Ecto neural progenitor cell (in vitro differentiated cells): ENCODE data around the gene HOATZ.

Experiments used
- DNase-seq: peaks from one replicate; pipeline ENCODE4 v3.0.0-alpha.2; 2018; ENCODE audit warnings: low spot score

The HOATZ gene

DNA sequence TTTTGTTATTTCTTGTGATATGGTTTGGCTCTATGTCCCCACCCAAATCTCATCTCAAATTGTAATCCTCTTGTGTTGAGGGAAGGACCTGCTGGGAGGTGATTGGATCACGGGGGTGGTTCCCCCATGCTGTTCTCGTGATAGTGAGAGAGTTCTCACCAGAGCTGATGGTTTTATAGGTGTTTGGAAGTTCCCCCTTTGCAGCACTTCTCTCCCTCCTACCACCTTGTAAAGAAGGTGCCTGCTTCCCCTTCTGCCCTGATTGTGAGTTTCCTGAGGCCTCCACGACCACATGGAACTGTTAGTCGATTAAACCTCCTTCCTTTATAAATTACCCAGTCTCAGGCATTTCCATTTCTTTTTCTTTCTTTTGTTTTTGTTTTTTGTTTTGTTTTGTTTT lies 63.2 kb downstream of the HOATZ start:
- DNase-seq, result no peak

- no peak for DNase-seq
Measured at GRCh38 chr11:111581341-111581740, 66.8 kb downstream of the HOATZ start.

DNA sequence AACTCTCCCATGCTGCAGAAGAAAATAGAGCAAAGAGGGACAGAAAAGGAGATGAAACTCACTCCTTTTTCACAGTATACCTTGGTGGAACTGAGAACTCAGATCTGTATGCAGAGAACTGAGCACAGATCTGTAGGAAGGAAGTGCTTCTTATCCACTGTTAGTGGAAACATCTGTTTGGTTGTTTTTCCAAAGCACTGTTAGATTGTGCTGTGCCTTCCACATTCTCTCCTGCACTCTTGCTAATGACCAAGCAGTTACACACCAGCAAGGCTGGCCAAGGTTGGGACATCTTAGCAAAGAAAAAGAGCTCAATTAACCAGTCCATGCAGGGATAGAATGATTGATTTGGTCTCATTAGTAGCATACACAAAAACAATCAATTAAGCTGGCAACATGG lies 67.6 kb downstream of the HOATZ start:
- DNase-seq, result no peak

DNA sequence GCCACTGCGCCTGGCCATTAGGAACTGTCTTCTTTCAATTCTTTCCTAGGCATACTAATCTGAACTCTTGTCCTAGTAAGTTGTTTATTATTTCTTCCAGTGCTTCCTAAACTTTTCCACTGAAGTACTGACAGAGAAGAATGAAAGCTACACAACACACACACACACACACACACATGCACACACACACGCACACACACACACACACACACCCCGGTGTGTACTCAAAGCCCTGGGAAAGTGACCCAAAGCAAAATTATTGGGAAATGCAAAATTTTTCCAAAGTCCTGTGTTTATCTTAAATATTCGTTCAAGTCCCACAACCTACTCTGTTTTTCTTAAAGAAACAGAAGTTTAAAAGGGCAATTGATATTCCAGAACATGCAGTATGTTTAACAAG lies 68.3 kb downstream of the HOATZ start:
- no peak for DNase-seq

GRCh38 chr11:111585371-111585770 lies 70.8 kb downstream of the HOATZ start:
- DNase-seq, result no peak

- no peak for DNase-seq
Measured at GRCh38 chr11:111586388-111586831, 71.8 kb downstream of the HOATZ start.
